Activated CD4-positive, alpha-beta memory T cell treated with anti-CD3 and anti-CD28 coated beads for 36 hours (primary cell): ENCODE results near the gene ISG15. TPM values are rescaled to one million over a fixed set of nuclear protein-coding genes. Genes with fewer than 3 reads are reported as not detected.
"Not testable (repeated sequence)": the region's sequence is repeated elsewhere in the genome, so short reads cannot be mapped to it uniquely, and the experiment has no call there.

Source experiments
- CTCF ChIA-PET: fragments of 350-600 bp; sonication (Branson Sonifier 250); formaldehyde crosslinking; loops from one replicate; lab custom pipeline; 2021; ENCODE audit warnings: antibody characterized with exemption, inconsistent platforms; lab: Charles Lee
- POLR2A ChIA-PET: fragments of 350-600 bp; sonication (Branson Sonifier 250); formaldehyde crosslinking; loops from one replicate; lab custom pipeline; 2021; ENCODE audit warnings: antibody characterized with exemption; lab: Charles Lee
- DNase-seq: peaks from one replicate; pipeline ENCODE4 v3.0.0-alpha.2; 2020
- H3K27ac Mint-ChIP-seq: one replicate; pipeline ENCODE4 v1.8.0; 2021; ENCODE audit warnings: mixed read lengths
- H3K27me3 Mint-ChIP-seq: one replicate; pipeline ENCODE4 v1.8.0; 2021; ENCODE audit warnings: mixed read lengths
- H3K36me3 Mint-ChIP-seq: one replicate; pipeline ENCODE4 v1.8.0; 2021; ENCODE audit warnings: mixed read lengths
- H3K4me1 Mint-ChIP-seq: one replicate; pipeline ENCODE4 v1.8.0; 2021; ENCODE audit warnings: low read depth, mixed read lengths
- H3K4me3 Mint-ChIP-seq: one replicate; pipeline ENCODE4 v1.8.0; 2021; ENCODE audit warnings: mild to moderate bottlenecking, mixed read lengths
- H3K9me3 Mint-ChIP-seq: one replicate; pipeline ENCODE4 v1.8.0; 2021; ENCODE audit warnings: mixed read lengths
- intact Hi-C: fragments of 100-400 bp; cut with micrococcal nuclease; formaldehyde crosslinking; loops from one replicate; pipeline ENCODE4 v1.15.1; 2023
- total RNA-seq, 2 experiments: library from RNA; stranded (reverse); gene quantifications; one replicate each; pipeline ENCODE4 v1.2.3, GENCODE V29; 2021

Gene ISG15
- total RNA-seq, 2 experiments from 2014 or later = 96.9 to 108 TPM

DNA sequence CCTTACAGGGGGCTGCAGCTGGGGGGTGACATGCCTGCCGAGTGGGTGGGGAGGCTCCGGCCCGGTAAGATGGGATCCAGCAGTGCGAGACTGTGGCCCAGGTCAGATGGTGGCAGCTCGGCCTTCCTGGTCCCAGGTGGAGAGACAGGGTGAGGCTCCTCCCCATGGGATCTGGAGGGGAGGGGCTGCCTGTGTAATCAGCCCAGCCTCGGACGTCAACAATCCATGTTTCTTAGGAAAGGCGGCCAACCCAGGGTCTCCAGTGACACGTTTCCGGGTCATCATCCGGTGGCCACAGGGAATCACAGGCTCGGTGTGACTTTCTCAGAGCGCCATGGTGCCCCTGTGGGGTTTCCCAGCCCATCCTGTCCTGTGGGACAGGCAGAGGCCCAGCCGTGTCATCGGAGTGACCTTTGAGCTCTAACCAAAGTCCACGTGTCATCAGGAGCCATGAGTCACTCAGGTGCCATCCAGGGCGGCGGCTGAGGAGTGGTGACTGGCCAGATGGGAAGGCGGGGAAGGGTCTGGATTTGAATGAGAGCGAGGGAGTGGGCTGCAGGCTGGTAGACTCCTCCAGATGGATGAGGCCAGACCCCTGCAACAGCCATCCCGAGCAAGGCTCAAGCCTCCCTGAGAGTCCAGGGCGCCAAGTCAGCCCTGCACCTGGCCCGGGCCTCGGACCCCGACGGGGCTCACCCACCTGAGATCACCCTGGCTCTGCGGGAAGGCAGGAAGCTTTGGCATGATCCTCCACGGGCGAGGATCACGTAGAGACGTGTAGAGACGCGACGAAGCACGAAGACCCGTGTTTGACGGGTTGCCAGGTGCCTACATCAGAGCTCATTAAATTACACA, 6.8 kb upstream of the ISG15 start:
- H3K36me3 Mint-ChIP-seq = no peaks in the 10 kb centered on the region
- peaks cover 31% of the 10 kb centered on the region for H3K27me3 Mint-ChIP-seq
- H3K4me1 Mint-ChIP-seq = peaks cover 12% of the 10 kb centered on the region
- DNase-seq = no peak
- CTCF ChIA-PET = interaction anchor here (1.0 to 2.2 kb wide), 2 partner anchors 11 to 58 kb away, joined by 3 to 4 read pairs; no protein-coding TSS in a partner anchor
- POLR2A ChIA-PET = no interaction called here
- no peak overlapping the region for H3K27ac Mint-ChIP-seq
- no peaks in the 10 kb centered on the region for H3K9me3 Mint-ChIP-seq
- no peak overlapping the region for H3K4me3 Mint-ChIP-seq
- intact Hi-C loops = no loop called here

DNA sequence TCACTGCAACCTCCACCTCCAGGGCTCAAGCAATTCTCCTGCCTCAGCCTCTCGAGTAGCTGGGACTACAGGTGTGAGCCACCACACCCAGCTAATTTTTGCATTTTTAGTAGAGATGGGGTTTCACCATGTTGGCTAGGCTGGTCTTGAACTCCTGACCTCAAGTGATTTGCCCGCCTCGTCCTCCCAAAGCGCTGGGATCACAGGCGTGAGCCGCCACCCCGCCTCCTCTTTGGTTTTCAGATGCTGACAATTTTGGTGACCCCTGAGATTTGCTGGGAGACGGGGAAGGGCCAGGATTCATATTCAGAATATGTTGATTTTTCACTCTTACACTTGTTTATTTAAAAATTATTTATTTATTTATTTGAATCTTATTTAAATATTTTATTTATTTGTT, 3.2 kb upstream of the ISG15 start:
- intact Hi-C loops = not testable (repeated sequence)

DNA sequence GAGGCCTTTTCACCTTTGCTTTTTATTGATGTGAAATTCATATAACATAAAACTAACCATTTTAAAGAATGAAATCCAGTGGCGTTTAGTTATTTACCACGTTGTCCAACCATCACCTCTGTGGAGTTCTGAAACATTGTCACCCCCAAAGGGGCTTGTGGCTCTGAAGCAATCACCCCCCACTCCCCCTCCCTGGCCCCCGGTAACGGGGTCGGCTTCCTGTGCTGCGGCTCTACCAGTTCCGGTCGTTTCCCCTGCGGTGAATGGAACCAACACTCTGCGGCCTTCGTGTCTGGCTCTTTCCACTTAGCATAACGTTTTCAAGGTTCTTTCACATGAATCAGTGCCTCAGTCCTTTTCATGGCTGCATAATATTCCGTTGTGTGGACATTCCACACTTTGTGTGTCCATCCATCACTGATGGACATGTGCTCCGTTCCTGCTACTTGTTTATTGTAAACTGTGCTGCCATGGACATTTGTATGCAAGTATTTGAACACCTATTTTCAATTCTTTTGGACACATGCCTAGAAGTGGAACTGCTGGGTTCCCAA, 1.8 kb upstream of the ISG15 start:
- Mint-ChIP-seq H3K4me3 (no peak overlapping the region), H3K36me3 (peaks cover 3% of the 10 kb centered on the region), H3K27ac (no peak overlapping the region), H3K27me3 (peaks cover 8% of the 10 kb centered on the region), H3K4me1 (peaks cover 22% of the 10 kb centered on the region), H3K9me3 (no peaks in the 10 kb centered on the region)
- POLR2A ChIA-PET = no interaction called here
- no peak for DNase-seq
- CTCF ChIA-PET = no interaction called here
- intact Hi-C loops = no loop called here

More for the DNA sequence above, 3.2 kb upstream of the ISG15 start:
- CTCF ChIA-PET = interaction anchor here (1.4 kb wide), 1 partner anchor 9 kb away, joined by 3 read pairs; no protein-coding TSS in a partner anchor
- H3K36me3 Mint-ChIP-seq, H3K9me3 Mint-ChIP-seq, DNase-seq, H3K27ac Mint-ChIP-seq, H3K4me3 Mint-ChIP-seq, POLR2A ChIA-PET: not testable (repeated sequence)
- H3K4me1 Mint-ChIP-seq = peaks cover 24% of the 10 kb centered on the region
- H3K27me3 Mint-ChIP-seq = peaks cover 15% of the 10 kb centered on the region

DNA sequence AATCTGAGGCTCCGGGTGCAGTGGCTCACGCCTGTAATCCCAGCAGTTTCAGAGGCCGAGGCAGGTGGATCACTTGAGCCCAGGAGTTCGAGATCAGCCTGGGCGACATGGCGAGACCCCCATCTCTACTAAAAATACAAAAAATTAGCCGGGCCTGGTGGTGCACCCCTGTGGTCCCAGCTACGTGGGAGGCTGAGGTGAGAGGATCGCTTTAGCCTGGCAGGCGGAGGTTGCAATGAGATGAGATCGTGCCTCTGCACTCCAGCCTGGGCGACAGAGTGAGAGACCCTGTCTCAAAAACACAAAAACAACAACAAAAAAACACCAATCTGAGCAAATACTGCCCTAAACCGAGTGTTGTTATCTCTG, 577 bp upstream of the ISG15 start:
- H3K4me3 Mint-ChIP-seq = peak overlapping the region; percentile 86
- peaks cover 25% of the 10 kb centered on the region for H3K4me1 Mint-ChIP-seq
- H3K36me3 Mint-ChIP-seq, intact Hi-C loops, DNase-seq, H3K9me3 Mint-ChIP-seq, H3K27me3 Mint-ChIP-seq: not testable (repeated sequence)
- peak overlapping the region; percentile 90 for H3K27ac Mint-ChIP-seq
- CTCF ChIA-PET = interaction anchor here (1.0 to 3.9 kb wide), 4 partner anchors 11 to 51 kb away, joined by 4 to 33 read pairs (median 6); no protein-coding TSS in a partner anchor
- POLR2A ChIA-PET = interaction anchor here (0.9 to 1.8 kb wide), 4 partner anchors 11 to 1288 kb away, joined by 3 to 4 read pairs (median 4); partner anchors contain the start of gene TTLL10

DNA sequence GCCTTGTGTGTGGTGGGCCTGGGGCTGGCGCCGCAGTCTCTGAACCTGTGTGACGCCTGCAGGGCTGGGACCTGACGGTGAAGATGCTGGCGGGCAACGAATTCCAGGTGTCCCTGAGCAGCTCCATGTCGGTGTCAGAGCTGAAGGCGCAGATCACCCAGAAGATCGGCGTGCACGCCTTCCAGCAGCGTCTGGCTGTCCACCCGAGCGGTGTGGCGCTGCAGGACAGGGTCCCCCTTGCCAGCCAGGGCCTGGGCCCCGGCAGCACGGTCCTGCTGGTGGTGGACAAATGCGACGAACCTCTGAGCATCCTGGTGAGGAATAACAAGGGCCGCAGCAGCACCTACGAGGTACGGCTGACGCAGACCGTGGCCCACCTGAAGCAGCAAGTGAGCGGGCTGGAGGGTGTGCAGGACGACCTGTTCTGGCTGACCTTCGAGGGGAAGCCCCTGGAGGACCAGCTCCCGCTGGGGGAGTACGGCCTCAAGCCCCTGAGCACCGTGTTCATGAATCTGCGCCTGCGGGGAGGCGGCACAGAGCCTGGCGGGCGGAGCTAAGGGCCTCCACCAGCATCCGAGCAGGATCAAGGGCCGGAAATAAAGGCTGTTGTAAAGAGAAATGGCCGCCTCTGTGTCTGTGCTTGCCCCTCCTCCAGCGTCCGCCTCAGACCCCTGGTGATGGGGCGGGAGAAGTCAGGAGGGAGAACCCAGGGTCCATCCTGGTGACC, 788 bp downstream of the ISG15 start:
- CTCF ChIA-PET = interaction anchor here (0.5 to 3.9 kb wide), 7 partner anchors 12 to 108 kb away, joined by 3 to 33 read pairs (median 4); no protein-coding TSS in a partner anchor
- peaks cover 26% of the 10 kb centered on the region for H3K4me1 Mint-ChIP-seq

DNA sequence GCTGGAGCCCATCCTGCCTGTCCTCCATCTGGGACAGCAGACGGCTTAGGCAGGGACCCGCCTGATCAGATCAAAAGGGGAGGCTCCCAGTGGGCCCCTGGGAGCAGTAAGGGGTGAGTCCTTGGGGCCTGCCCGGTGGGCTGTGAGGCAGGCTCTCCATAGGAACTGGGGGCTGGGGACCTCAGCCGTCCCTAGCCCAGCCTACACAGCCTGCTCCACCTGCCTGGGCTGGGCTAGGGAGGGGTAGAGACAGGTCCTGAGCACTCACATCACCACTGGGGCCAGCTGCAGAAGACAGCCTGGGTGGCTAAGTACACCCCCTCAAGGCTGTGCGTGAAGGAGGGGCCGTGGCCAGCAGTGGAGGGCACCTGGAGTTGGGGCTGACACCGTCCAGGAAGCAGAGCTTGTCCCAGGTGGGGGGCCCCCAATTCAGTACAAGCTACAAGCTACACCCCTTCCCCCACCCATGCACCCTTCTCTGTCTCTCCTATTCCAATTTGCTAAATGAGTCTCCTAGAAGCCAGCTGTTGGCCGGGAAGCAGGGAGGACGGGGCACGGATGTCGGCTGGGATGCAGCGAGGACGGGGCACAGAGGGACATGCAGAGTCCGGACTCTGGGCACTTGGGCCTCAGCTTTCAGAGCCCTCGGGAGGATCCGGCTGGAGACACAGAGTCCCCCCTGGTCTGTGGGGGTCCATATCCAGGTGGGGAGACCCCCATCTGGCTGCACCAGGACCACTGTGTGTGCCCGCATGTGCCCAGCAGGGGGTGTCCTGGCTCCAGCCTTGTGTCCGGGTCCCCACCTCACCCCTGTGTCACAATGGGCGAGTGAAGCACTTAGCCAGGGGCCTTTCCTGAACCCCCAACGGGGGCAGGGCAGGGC, 1.7 kb downstream of the ISG15 start:
- ChIA-PET POLR2A (interaction anchor here (1.5 kb wide), 1 partner anchor 54 kb away, joined by 3 read pairs; no protein-coding TSS in a partner anchor), CTCF (interaction anchor here (1.3 to 3.9 kb wide), 2 partner anchors 13 to 49 kb away, joined by 6 to 33 read pairs; no protein-coding TSS in a partner anchor)
- peaks cover 24% of the 10 kb centered on the region for H3K4me1 Mint-ChIP-seq
- peak overlapping the region; percentile 86 for H3K4me3 Mint-ChIP-seq
- peaks cover 3% of the 10 kb centered on the region for H3K36me3 Mint-ChIP-seq
- peak overlapping the region; percentile 90 for H3K27ac Mint-ChIP-seq
- DNase-seq = no peak
- H3K27me3 Mint-ChIP-seq = peaks cover 1% of the 10 kb centered on the region
- intact Hi-C loops = loop anchor here (5.0 kb wide), 1 partner anchor 47 kb away; no protein-coding TSS in a partner anchor
- no peaks in the 10 kb centered on the region for H3K9me3 Mint-ChIP-seq

More for the DNA sequence above, 788 bp downstream of the ISG15 start:
- Mint-ChIP-seq H3K9me3 (no peaks in the 10 kb centered on the region), H3K36me3 (peaks cover 3% of the 10 kb centered on the region), H3K27ac (peak overlapping the region; percentile 90), H3K27me3 (peaks cover 3% of the 10 kb centered on the region), H3K4me3 (peak overlapping the region; percentile 86)
- DNase-seq = peak; percentile 49
- intact Hi-C loops = no loop called here
- POLR2A ChIA-PET = interaction anchor here (0.7 to 1.8 kb wide), 8 partner anchors 12 to 159 kb away, joined by 3 to 4 read pairs (median 3); partner anchors contain the start of gene TTLL10

DNA sequence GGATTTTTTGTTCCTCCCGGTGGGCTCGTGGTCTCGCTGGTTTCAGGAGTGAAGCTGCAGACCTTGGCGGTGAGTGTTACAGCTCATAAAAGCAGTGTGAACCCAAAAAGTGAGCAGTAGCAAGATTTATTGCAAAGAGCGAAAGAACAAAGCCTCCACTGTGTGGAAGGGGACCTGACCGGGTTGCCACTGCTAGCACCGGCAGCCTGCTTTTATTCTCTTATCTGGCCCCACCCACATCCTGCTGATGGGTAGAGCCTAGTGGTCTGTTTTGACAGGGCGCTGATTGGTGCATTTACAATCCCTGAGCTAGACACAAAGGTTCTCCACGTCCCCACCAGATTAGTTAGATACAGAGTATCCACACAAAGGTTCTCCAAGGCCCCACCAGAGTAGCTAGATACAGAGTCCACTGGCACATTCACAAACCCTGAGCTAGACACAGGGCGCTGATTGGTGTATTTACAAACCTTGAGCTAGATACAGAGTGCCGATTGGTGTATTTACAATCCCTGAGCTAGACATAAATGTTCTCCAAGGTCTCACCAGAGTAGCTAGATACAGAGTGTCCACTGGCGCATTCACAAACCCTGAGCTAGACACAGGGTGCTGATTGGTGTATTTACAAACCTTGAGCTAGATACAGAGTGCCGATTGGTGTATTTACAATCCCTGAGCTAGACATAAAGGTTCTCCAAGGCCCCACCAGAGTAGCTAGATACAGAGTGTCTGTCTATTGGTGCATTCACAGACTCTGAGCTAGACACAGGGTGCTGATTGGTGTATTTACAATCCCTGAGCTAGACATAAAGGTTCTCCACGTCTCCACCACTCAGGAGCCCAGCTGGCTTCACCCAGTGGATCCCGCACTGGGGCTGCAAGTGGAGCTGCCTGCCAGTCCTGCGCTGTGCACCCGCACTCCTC, 4.4 kb downstream of the ISG15 start:
- H3K9me3 Mint-ChIP-seq, H3K4me3 Mint-ChIP-seq, H3K27ac Mint-ChIP-seq, H3K27me3 Mint-ChIP-seq, DNase-seq, POLR2A ChIA-PET, H3K36me3 Mint-ChIP-seq: not testable (repeated sequence)
- intact Hi-C loops = loop anchor here (5.0 kb wide), 1 partner anchor 45 kb away; no protein-coding TSS in a partner anchor
- CTCF ChIA-PET = interaction anchor here (0.7 to 2.0 kb wide), 5 partner anchors 15 to 46 kb away, joined by 3 to 15 read pairs (median 5); partner anchors contain the start of gene PERM1
- peaks cover 24% of the 10 kb centered on the region for H3K4me1 Mint-ChIP-seq

DNA sequence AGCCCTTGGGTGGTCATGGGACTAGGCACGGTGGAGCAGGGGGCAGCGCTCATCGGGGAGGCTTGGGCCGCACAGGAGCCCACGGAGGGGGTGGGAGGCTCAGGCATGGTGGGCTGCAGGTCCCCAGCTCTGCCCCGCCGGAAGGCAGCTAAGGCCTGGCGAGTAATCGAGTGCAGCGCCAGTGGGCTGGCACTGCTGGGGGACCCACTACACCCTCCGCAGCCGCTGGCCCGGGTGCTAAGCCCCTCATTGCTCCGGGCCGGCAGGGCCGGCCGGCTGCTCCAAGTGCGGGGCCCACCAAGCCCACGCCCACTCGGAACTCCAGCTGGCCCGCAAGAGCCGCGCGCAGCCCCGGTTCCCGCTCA, 5.0 kb downstream of the ISG15 start:
- H3K9me3 Mint-ChIP-seq, POLR2A ChIA-PET, H3K36me3 Mint-ChIP-seq, DNase-seq, H3K4me3 Mint-ChIP-seq, H3K27me3 Mint-ChIP-seq, H3K27ac Mint-ChIP-seq: not testable (repeated sequence)
- CTCF ChIA-PET = interaction anchor here (1.3 to 2.0 kb wide), 6 partner anchors 15 to 46 kb away, joined by 4 to 15 read pairs (median 8); partner anchors contain the start of gene PERM1
- peaks cover 19% of the 10 kb centered on the region for H3K4me1 Mint-ChIP-seq
- intact Hi-C loops = loop anchor here (5.0 kb wide), 1 partner anchor 44 kb away; no protein-coding TSS in a partner anchor

DNA sequence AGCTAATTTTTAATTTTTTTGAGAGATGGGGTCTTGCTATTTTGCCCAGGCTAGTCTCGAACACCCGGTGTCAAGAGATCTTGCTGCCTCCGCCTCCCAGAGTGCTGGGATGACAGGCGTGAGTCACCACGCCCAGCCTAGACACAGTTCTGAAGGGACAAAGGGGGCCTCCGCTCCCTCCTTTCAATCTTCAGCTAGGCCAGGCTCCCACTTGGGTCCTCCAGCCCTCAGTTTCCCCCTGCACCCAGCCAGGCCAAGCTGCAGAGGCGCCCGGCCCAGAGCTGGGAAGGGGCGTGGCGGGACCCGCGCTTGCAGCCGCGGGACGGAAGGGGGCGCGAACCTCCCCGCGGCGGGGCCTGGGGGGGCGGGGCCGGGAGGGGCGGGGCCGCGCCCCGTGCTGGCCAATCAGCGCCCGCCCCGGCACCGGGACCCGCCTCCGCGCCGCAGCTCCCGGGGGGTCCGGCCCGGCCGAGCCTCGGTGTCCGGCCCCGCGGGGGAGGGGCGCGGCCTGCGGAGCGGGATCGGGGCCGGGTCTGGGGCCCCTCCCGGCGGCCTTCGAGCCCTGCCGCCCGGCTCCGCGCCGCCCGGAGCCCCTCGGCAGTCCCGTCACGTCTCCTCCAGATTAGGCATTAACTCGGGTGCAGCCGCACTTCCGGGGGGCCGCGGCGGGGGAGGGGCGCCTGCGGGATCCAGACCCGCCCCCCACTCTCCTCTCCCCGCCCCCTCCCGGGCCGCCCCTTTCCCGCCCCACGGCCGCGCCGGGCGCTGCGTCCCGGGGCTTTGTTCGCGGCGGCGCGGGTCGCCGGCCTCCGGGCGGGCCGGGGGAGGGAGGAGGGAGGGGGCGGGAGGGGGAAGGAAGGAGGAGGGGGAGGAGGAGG, 6.1 kb downstream of the ISG15 start:
- no peaks in the 10 kb centered on the region for H3K9me3 Mint-ChIP-seq
- intact Hi-C loops = loop anchor here (5.0 kb wide), 1 partner anchor 43 kb away; no protein-coding TSS in a partner anchor
- peaks cover 8% of the 10 kb centered on the region for H3K4me1 Mint-ChIP-seq
- CTCF ChIA-PET = interaction anchor here (0.9 to 2.0 kb wide), 9 partner anchors 13 to 78 kb away, joined by 3 to 15 read pairs (median 5); partner anchors contain the start of gene PERM1
- H3K4me3 Mint-ChIP-seq = peak overlapping the region; percentile 62
- H3K27ac Mint-ChIP-seq = no peak overlapping the region
- peak; percentile 83 for DNase-seq
- no peaks in the 10 kb centered on the region for H3K36me3 Mint-ChIP-seq
- POLR2A ChIA-PET = no interaction called here
- peaks cover 9% of the 10 kb centered on the region for H3K27me3 Mint-ChIP-seq
